Stimulated activated CD4-positive, alpha-beta T cell treated with anti-CD3 and anti-CD28 coated beads, Interleukin-4, amount 100 ng/mL, for 48 hours (primary cell): ENCODE data around the gene KRTAP4-16.
"Not testable (repeated sequence)": the region's sequence is repeated elsewhere in the genome, so short reads cannot be mapped to it uniquely, and the experiment has no call there.

ENCODE experiments used
- DNase-seq, 2 donors: peaks; one replicate each; pipeline ENCODE4 v3.0.0-alpha.2; 2020; ENCODE audit warnings: low read depth in 2 of 2

Gene KRTAP4-16

DNA sequence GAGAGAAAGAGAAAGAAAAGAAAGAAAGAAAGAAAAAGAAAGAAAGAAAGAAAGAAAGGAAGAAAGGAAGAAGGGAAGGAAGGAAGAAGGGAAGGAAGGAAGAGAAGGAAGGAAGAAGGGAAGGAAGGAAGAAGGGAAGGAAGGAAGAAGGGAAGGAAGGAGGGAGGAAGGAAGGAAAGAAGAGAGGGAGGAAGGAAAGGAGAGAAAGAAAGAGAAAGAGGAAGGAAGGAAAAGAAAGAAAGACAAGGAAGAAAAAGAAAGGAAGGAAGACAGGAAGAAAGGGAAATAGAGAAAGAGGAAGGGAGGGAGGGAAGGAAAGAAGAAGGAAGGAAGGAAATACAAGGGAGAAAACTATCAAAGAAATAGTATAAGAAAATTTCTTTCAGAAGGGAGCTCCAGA lies 25.2 kb downstream of the KRTAP4-16 start:
- no peak for DNase-seq

DNA sequence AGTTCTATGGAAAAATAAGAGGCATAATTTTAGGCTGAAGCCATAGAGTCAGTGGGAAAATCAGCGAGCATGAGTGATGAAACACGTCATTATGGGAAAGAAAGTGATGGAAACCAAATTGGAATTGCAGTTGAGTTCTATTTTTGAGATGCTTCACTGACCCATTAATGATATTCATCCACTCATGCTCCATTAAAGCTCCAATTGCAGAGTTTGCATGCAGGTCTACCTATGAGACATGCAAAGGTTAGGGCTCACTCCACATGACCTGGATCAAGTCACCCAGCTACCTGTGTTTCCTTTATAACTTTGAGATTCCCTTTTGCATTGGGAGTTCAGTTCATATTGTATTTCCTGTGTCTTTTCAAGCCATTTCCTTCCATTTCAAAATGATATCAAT lies 28.3 kb downstream of the KRTAP4-16 start:
- DNase-seq: no peak

- no peak for DNase-seq
Measured at GRCh38 chr17:41071606-41072360, 30.2 kb downstream of the KRTAP4-16 start.

- DNase-seq: no peak
Measured at GRCh38 chr17:41069031-41069430, 33.0 kb downstream of the KRTAP4-16 start.

DNA sequence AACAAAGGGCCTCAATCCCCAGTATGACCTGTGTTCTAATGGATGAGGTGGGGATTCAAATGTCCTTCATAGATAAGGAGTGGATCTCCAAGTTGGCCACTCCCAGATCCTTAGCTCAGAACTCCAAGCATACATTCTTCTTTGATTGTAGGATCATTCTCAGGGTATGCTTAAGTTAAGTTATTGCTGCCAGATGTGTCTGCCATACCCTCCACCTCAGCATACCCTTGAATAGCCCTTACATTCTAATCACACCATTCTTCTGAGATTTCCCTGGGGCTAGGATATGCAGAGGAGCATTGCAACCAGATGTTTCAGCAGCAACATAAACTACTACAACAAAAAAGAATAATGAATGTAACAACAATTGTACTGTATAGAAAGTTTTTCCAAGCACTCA lies 34.7 kb downstream of the KRTAP4-16 start:
- DNase-seq: no peak

- no peak for DNase-seq
Measured at GRCh38 chr17:41065829-41066624, 36.0 kb downstream of the KRTAP4-16 start, which contains the start of gene KRTAP2-4. KRTAP2-4 (minus strand) TSS chr17:41065879; CDS start chr17:41065845, 34 bp downstream.

DNA sequence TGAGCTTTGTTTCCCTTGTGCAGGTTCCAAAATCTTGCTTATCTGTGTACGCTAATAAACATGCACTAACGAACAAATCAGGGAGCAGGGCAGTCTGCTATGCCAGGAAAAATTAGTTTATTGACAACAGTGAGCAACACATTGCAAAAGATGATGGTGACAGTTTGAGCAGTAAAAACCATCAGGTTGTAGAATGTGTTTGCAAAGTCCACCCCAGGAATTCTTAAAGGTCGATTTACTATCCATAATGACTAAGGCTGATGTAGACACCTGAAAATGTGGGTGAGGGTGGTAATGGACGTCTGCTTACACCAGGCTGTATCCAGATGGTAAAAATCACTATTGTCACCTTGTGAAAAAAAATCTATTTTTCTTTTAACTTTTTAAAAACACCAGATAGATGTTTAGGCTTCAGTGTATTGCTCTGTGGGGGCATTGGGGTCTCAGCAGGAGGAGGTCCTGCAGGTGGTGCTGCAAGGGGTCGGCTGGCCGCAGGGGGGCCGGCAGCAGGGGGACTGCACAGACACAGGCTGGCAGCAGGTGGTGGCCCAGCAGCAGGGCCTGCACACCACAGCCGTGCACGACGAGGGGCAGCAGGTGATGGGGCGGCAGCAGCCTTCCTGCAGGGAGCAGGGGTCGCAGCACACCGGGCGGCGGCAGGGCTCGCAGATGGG lies 36.9 kb downstream of the KRTAP4-16 start:
- not testable (repeated sequence) for DNase-seq

GRCh38 chr17:41064301-41064700 lies 37.7 kb downstream of the KRTAP4-16 start:
- no peak for DNase-seq

DNA sequence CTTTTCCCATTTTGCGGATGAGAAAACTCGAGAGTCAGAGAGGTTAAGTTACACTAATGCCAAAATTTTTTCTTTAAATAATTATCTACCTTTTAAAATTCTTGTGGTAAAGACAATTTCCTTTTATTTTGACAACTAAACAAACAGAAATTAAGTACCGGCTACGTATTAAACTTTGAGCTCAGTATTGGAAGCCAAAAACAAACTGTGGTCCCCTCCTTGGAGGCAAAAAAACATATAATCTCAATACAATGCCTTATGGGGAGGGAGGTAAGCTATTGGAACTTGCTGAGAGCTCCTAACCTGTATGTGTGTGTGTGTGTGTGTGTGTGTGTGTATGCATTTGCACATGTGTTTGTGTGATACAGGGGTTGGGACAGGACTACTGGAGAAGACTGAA lies 38.6 kb downstream of the KRTAP4-16 start:
- DNase-seq: no peak

DNA sequence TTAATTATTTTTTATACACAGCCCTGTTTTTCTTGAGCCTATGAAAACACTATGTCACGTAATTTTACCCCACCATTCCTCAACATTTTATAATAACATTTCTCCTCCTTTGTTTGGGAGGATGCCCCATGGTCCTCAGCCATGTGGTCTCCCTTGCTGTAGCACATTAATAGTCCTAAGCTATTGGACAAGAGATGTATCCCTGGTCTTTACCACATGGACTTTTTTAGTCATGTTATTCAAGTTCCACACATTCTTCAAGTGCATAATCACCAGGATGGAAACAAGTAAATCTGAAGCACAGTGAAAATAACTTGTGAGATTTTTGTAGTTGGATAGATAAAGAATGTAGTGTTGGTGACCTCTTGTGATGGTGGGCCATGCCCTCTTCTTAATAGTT lies 40.0 kb downstream of the KRTAP4-16 start:
- no peak for DNase-seq

- DNase-seq: no peak
Measured at GRCh38 chr17:41060052-41060604, 41.9 kb downstream of the KRTAP4-16 start, which contains the start of gene KRTAP2-3. KRTAP2-3 (minus strand) TSS chr17:41060114; CDS start chr17:41060050, 64 bp downstream.

GRCh38 chr17:41059276-41060051 lies 42.5 kb downstream of the KRTAP4-16 start:
- DNase-seq: not testable (repeated sequence)

DNA sequence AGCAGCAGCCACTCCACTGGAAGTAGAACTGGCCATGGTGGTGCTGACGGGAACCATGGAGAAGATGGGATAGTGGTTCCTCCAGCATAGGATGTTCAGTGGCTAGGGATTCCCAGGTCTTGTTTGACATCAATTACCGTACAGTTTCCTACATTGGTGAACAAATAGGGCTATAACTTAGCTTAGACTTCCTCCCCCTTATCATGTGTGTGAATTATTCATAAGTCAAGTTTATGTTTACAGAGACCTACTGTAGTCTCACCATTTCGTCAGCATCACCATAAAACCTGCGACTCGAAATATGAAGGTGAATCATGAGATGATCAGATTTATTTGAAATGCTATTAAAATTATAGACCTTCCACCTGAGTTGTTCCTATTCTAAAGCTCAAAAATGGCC lies 43.3 kb downstream of the KRTAP4-16 start:
- DNase-seq: no peak

DNA sequence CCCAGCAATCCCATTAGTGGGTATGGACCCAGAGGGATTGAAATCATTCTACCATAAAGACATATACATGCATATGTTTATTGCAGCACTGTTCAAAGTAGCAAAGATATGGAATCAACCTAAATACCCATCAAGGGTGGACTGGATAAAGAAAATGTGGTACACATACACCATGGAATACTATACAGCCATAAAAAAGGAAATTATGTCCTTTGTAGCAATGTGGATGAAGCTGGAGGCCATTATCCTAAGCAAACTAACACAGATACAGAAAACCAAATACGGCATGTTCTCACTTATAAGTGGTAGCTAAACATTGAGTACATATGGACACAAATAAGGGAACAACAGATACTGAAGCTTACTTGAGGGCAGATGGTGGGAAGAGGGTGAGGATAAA lies 44.5 kb downstream of the KRTAP4-16 start:
- DNase-seq: no peak

DNA sequence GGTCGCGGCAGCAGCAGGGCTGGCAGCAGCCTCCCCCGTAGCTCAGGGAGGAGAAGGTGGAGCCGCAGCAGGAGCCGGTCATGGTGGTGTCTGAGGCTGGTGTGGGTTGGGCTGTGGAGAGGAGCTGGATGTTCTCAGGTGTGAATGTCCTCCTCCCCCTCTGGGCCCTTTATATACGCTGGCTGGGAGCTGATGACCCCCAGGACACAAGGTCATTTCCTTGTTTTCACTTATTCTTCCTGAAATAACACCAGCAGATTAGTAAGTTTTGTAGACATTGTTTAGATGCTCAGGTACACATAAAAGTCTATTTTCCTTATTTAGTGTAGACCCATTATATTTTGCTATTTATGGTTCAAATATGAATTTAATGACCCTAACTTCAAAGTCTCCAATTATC lies 46.9 kb downstream of the KRTAP4-16 start, which contains the start of gene KRTAP2-2:
Gene KRTAP2-2 (minus strand): TSS at position 101 of the 400 bp plus-strand sequence. CDS start 19 bp downstream, at position 82.
- not testable (repeated sequence) for DNase-seq

DNA sequence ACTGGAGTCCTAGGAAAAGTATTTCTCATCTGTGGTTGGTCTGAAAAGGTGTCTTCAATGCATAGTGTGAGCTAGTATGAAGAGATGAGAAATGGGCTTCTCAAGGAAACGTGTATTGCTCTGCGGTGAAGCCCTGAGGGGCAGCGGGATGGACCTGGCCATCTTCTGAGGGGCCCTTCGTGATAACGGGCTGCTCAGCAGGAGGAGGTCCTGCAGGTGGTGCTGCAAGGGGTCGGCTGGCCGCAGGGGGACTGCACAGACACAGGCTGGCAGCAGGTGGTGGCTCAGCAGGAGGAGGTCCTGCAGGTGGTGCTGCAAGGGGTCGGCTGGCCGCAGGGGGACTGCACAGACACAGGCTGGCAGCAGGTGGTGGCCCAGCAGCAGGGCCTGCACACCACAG lies 47.5 kb downstream of the KRTAP4-16 start:
- DNase-seq: not testable (repeated sequence)

GRCh38 chr17:41054025-41054424 lies 48.0 kb downstream of the KRTAP4-16 start:
- DNase-seq: no peak

DNA sequence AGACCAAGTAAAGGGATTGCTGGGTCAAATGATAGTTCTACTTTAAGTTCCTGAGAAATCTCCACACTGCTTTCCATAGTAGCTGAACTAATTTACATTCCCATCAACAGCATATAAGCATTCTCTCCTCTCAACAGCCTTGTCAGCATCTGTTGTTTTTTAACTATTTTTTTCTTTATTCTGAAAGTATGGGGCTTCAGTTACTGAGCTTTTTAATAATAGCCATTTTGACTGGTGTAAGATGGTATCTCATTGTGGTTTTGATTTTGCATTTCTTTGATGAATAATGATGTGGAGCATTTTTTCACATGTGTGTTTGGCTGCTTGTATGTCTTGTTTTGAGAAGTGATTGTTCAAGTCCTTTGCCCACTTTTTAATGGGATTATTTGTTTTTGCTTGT lies 49.4 kb downstream of the KRTAP4-16 start:
- no peak for DNase-seq
